Esophagus muscularis mucosa (tissue), 3 donors: Measurements from ENCODE around the gene PRKN.

Experiments used
- CTCF ChIP-seq, 3 experiments: fragments of 200-600 bp in 2 of 3; fragments of 450-650 bp in 1 of 3; sonication (generic) in 2 of 3; IDR thresholded peaks; one replicate each; pipeline ENCODE4 v1.5.1; 2017 to 2019; ENCODE audit warnings: antibody characterized with exemption in 3 of 3, mild to moderate bottlenecking in 2 of 3, moderate library complexity in 1 of 3
- POLR2A ChIP-seq: fragments of 450-650 bp; IDR thresholded peaks from one replicate; pipeline ENCODE4 v1.6.1; 2017; ENCODE audit warnings: antibody characterized with exemption, moderate library complexity, mild to moderate bottlenecking, low read depth
- POLR2AphosphoS5 ChIP-seq, 2 donors: sonication (generic); formaldehyde crosslinking; IDR thresholded peaks; one replicate each; pipeline ENCODE4 v1.6.1; 2017; ENCODE audit warnings: antibody characterized with exemption in 2 of 2

GRCh38 chr6:161711938-161712337 lies 1015.6 kb downstream of the PRKN start:
- TF ChIP-seq CTCF (IDR thresholded peaks at IDR 0.05) = no peak
- TF ChIP-seq POLR2AphosphoS5 (IDR thresholded peaks at IDR 0.05) = no peak
- TF ChIP-seq POLR2A = no peak
